ENCODE measurements around the gene HAPLN2. TPM values are rescaled to one million over a fixed set of nuclear protein-coding genes. Genes with fewer than 3 reads are reported as not detected.

The HAPLN2 gene
- total and polyA plus RNA-seq, 2 experiments from 2014 or later, result 8.5 to 19.0 TPM

GRCh38 chr1:156652131-156652991 lies 33.1 kb downstream of the HAPLN2 start:
- Histone ChIP-seq H3K27ac (no peak overlapping the region), H3K9me3 (ENCODE audit: low read depth) (no peaks in the 10 kb centered on the region), H3K4me3 (no peak overlapping the region), H3K4me1 (ENCODE audit: low read depth) (peaks cover 7% of the 10 kb centered on the region), H3K27me3 (peaks cover 93% of the 10 kb centered on the region), H3K36me3 (no peaks in the 10 kb centered on the region)
- peak; percentile 64 to 90 for DNase-seq (ENCODE audit: low read depth in 1 of 2, low spot score in 1 of 2)
- no peak for TF ChIP-seq CTCF (IDR thresholded peaks at IDR 0.05; ENCODE audit: low read depth, low read length)

- peaks cover 90% of the 10 kb centered on the region for H3K27me3 ChIP-seq
- no peak for DNase-seq (ENCODE audit: low read depth in 1 of 2, low spot score in 1 of 2)
- H3K4me1 ChIP-seq (ENCODE audit: low read depth), result peaks cover 7% of the 10 kb centered on the region
- TF ChIP-seq CTCF (IDR thresholded peaks at IDR 0.05; ENCODE audit: low read depth, low read length), result no peak
- no peak overlapping the region for H3K27ac ChIP-seq
- no peak overlapping the region for H3K4me3 ChIP-seq
- no peaks in the 10 kb centered on the region for H3K9me3 ChIP-seq (ENCODE audit: low read depth)
- no peaks in the 10 kb centered on the region for H3K36me3 ChIP-seq
Measured at GRCh38 chr1:156652992-156653355, 33.8 kb downstream of the HAPLN2 start.

- no peak overlapping the region for H3K27ac ChIP-seq
- TF ChIP-seq CTCF (IDR thresholded peaks at IDR 0.05; ENCODE audit: low read depth, low read length), result no peak
- H3K9me3 ChIP-seq (ENCODE audit: low read depth), result no peaks in the 10 kb centered on the region
- peaks cover 7% of the 10 kb centered on the region for H3K4me1 ChIP-seq (ENCODE audit: low read depth)
- H3K27me3 ChIP-seq, result peaks cover 79% of the 10 kb centered on the region
- H3K36me3 ChIP-seq, result no peaks in the 10 kb centered on the region
- DNase-seq (ENCODE audit: low read depth in 1 of 2, low spot score in 1 of 2), result no peak
- H3K4me3 ChIP-seq, result no peak overlapping the region
Measured at GRCh38 chr1:156654700-156655099, 35.5 kb downstream of the HAPLN2 start.

- no peak for DNase-seq (ENCODE audit: low read depth in 1 of 2, low spot score in 1 of 2)
- TF ChIP-seq CTCF (IDR thresholded peaks at IDR 0.05; ENCODE audit: low read depth, low read length), result no peak
- Histone ChIP-seq H3K9me3 (ENCODE audit: low read depth) (no peaks in the 10 kb centered on the region), H3K4me3 (no peak overlapping the region), H3K27me3 (peaks cover 72% of the 10 kb centered on the region), H3K36me3 (no peaks in the 10 kb centered on the region), H3K27ac (no peak overlapping the region), H3K4me1 (ENCODE audit: low read depth) (peaks cover 8% of the 10 kb centered on the region)
Measured at GRCh38 chr1:156655151-156655903, 36.1 kb downstream of the HAPLN2 start.

- Histone ChIP-seq H3K4me1 (ENCODE audit: low read depth) (peaks cover 15% of the 10 kb centered on the region), H3K27me3 (peaks cover 66% of the 10 kb centered on the region), H3K27ac (no peak overlapping the region), H3K36me3 (no peaks in the 10 kb centered on the region), H3K4me3 (no peak overlapping the region), H3K9me3 (ENCODE audit: low read depth) (no peaks in the 10 kb centered on the region)
- no peak for DNase-seq (ENCODE audit: low read depth in 1 of 2, low spot score in 1 of 2)
- no peak for TF ChIP-seq CTCF (IDR thresholded peaks at IDR 0.05; ENCODE audit: low read depth, low read length)
Measured at GRCh38 chr1:156655904-156656516, 36.8 kb downstream of the HAPLN2 start.
